ENCODE results near the gene OSTN. TPM values are rescaled to one million over a fixed set of nuclear protein-coding genes. Genes with fewer than 3 reads are reported as not detected.

The OSTN gene
- total and polyA plus RNA-seq, 2 experiments from 2014 or later: not detected

DNA sequence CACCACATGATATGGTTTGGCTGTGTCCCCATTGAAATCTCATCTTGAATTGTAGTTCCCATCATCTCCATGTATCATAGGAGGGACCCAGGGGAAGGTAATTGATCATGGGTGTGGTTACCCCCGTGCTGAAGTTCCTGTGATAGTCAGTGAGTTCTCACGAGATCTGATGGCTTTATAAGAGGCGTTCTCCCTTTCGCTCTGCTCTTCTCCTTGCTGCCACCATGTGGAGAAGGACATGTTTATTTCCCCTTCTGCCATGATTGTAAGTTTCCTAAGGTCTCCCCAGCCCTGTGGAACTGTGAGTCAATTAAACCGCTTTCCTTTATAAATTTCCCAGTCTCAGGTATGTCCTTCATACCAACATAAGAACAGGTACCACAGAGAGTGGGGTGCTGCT lies 21.9 kb downstream of the OSTN start:
- no peaks in the 10 kb centered on the region for H3K4me1 ChIP-seq (ENCODE audit: insufficient read depth)
- no peak overlapping the region for H3K4me3 Mint-ChIP-seq
- H3K36me3 ChIP-seq (ENCODE audit: insufficient read depth): no peaks in the 10 kb centered on the region
- peaks cover 10% of the 10 kb centered on the region; the same call in 1 of the 2 replicates for H3K9me2 ChIP-seq (ENCODE audit: insufficient read depth)
- no peaks in the 10 kb centered on the region for H3K4me1 Mint-ChIP-seq
- TF ChIP-seq JUNB (IDR thresholded peaks at IDR 0.05; ENCODE audit: unreplicated experiment) (no peak), NANOG (IDR thresholded peaks at IDR 0.05; ENCODE audit: borderline replicate concordance) (no peak), STAT1 (IDR thresholded peaks at IDR 0.05; ENCODE audit: unreplicated experiment) (no peak)
- TF ChIP-seq, protein P1, sequence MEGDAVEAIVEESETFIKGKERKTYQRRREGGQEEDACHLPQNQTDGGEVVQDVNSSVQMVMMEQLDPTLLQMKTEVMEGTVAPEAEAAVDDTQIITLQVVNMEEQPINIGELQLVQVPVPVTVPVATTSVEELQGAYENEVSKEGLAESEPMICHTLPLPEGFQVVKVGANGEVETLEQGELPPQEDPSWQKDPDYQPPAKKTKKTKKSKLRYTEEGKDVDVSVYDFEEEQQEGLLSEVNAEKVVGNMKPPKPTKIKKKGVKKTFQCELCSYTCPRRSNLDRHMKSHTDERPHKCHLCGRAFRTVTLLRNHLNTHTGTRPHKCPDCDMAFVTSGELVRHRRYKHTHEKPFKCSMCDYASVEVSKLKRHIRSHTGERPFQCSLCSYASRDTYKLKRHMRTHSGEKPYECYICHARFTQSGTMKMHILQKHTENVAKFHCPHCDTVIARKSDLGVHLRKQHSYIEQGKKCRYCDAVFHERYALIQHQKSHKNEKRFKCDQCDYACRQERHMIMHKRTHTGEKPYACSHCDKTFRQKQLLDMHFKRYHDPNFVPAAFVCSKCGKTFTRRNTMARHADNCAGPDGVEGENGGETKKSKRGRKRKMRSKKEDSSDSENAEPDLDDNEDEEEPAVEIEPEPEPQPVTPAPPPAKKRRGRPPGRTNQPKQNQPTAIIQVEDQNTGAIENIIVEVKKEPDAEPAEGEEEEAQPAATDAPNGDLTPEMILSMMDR (conservative IDR thresholded peaks at IDR 0.05; ENCODE audit: low read depth in 2 of 2): peak; percentile 38 to 62
- H3K4me3 ChIP-seq: no peak overlapping the region
- H3K79me2 ChIP-seq (replicated peaks; ENCODE audit: insufficient read depth): no peaks in the 10 kb centered on the region
- H4K20me1 ChIP-seq (replicated peaks; ENCODE audit: insufficient read depth): no peaks in the 10 kb centered on the region
- ATAC-seq (no peak; the same call in 2 of the 3 replicates), DNase-seq (ENCODE audit: low spot score) (peak; percentile 47)
- H3K4me2 ChIP-seq: no peak overlapping the region
- H3K27ac Mint-ChIP-seq: no peak overlapping the region
- H3K27me3 ChIP-seq (ENCODE audit: insufficient read depth): no peaks in the 10 kb centered on the region
- peaks cover 13% of the 10 kb centered on the region for H3K9me3 Mint-ChIP-seq
- H3F3A ChIP-seq (replicated peaks; ENCODE audit: low read depth): no peaks in the 10 kb centered on the region
- H3K36me3 Mint-ChIP-seq (ENCODE audit: low read depth): peaks cover 7% of the 10 kb centered on the region; the same call in 2 of the 3 replicates
- H2AFZ ChIP-seq: no peak overlapping the region
- no peak overlapping the region for H3K27ac ChIP-seq (ENCODE audit: low read depth)
- no peaks in the 10 kb centered on the region for H3K27me3 Mint-ChIP-seq (ENCODE audit: insufficient read depth, low read depth, poor library complexity)

GRCh38 chr3:191221638-191222037 lies 22.6 kb downstream of the OSTN start:
- Histone ChIP-seq H3K4me2 (no peak overlapping the region), H3F3A (replicated peaks; ENCODE audit: low read depth) (no peaks in the 10 kb centered on the region), H3K9me2 (ENCODE audit: insufficient read depth) (peaks cover 10% of the 10 kb centered on the region; the same call in 1 of the 2 replicates), H4K20me1 (replicated peaks; ENCODE audit: insufficient read depth) (no peaks in the 10 kb centered on the region), H2AFZ (no peak overlapping the region), H3K4me1 (ENCODE audit: insufficient read depth) (no peaks in the 10 kb centered on the region), H3K27me3 (ENCODE audit: insufficient read depth) (no peaks in the 10 kb centered on the region), H3K27ac (ENCODE audit: low read depth) (no peak overlapping the region), H3K36me3 (ENCODE audit: insufficient read depth) (no peaks in the 10 kb centered on the region), H3K4me3 (no peak overlapping the region), H3K79me2 (replicated peaks; ENCODE audit: insufficient read depth) (no peaks in the 10 kb centered on the region)
- no peak overlapping the region for H3K4me3 Mint-ChIP-seq
- no peaks in the 10 kb centered on the region for H3K4me1 Mint-ChIP-seq
- DNase-seq (ENCODE audit: low spot score) (no peak), ATAC-seq (no peak)
- H3K27me3 Mint-ChIP-seq (ENCODE audit: insufficient read depth, low read depth, poor library complexity): no peaks in the 10 kb centered on the region
- peaks cover 6% of the 10 kb centered on the region; the same call in 2 of the 3 replicates for H3K9me3 Mint-ChIP-seq
- peaks cover under 1% of the 10 kb centered on the region; the same call in 1 of the 3 replicates for H3K36me3 Mint-ChIP-seq (ENCODE audit: low read depth)
- H3K27ac Mint-ChIP-seq: no peak overlapping the region
- TF ChIP-seq ZNF114 (CRISPR knock-in tag; IDR thresholded peaks at IDR 0.05): no peak
- no peak for TF ChIP-seq EZH2phosphoT487 (IDR thresholded peaks at IDR 0.05; ENCODE audit: unreplicated experiment)
- TF ChIP-seq, protein P1 (conservative IDR thresholded peaks at IDR 0.05; ENCODE audit: low read depth in 2 of 2): no peak
- no peak for TF ChIP-seq REST (IDR thresholded peaks at IDR 0.05; ENCODE audit: unreplicated experiment)
- TF ChIP-seq ZNF331 (CRISPR knock-in tag; IDR thresholded peaks at IDR 0.05; ENCODE audit: low read depth): no peak
- no peak for TF ChIP-seq NANOG (IDR thresholded peaks at IDR 0.05; ENCODE audit: borderline replicate concordance)
- TF ChIP-seq, protein P2, sequence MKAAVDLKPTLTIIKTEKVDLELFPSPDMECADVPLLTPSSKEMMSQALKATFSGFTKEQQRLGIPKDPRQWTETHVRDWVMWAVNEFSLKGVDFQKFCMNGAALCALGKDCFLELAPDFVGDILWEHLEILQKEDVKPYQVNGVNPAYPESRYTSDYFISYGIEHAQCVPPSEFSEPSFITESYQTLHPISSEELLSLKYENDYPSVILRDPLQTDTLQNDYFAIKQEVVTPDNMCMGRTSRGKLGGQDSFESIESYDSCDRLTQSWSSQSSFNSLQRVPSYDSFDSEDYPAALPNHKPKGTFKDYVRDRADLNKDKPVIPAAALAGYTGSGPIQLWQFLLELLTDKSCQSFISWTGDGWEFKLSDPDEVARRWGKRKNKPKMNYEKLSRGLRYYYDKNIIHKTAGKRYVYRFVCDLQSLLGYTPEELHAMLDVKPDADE (IDR thresholded peaks at IDR 0.05): no peak
- no peak for TF ChIP-seq STAT1 (IDR thresholded peaks at IDR 0.05; ENCODE audit: unreplicated experiment)

Measured in GM23338 (cell line).